Measurements from ENCODE around the gene OR1F1. TPM values are rescaled to one million over a fixed set of nuclear protein-coding genes. Genes with fewer than 3 reads are reported as not detected.

The OR1F1 gene
- total and polyA plus RNA-seq, 2 of the 8 experiments (the other 6 are each of a cell fraction or from before 2014, with no cell fraction given): 0.52 to 1.2 TPM

GRCh38 chr16:3143189-3143588 lies 44.8 kb upstream of the OR1F1 start:
- no peak overlapping the region for H3K4me3 ChIP-seq (ENCODE audit: extremely low read depth in 1 of 4, insufficient read depth in 2 of 4, low read depth in 3 of 4, low read length in 4 of 4)
- DNase-seq (ENCODE audit: low read depth in 1 of 2, low spot score in 2 of 2): no peak
- H3K56ac ChIP-seq (replicated peaks; ENCODE audit: insufficient read length, low read depth, low read length): no peak overlapping the region
- 93% methylated on average over 11 of the region's 11 CpGs; no CpG with 5 or more reads in 1 of the 2 experiments for WGBS, 2 experiments (ENCODE audit: extremely low coverage in 1 of 2, insufficient coverage in 1 of 2, insufficient read length in 1 of 2, insufficient replicate concordance in 2 of 2, low coverage in 1 of 2, low lambda C conversion rate in 2 of 2, missing lambda C conversion rate in 1 of 2)
- H3K9me3 ChIP-seq (ENCODE audit: insufficient read depth in 2 of 2, low read depth in 1 of 2, low read length in 1 of 2): no peaks in the 10 kb centered on the region
- no peak overlapping the region for H3K23ac ChIP-seq (ENCODE audit: insufficient read length)
- 0 out of 7 replicates have a peak overlapping the region, but pooled peaks of 1 of the 4 experiments have one; percentile 3 for H3K9ac ChIP-seq (replicated peaks in 1 of 4; ENCODE audit: extremely low read depth in 1 of 4, low read depth in 3 of 4, low read length in 3 of 4)
- H3K4me1 ChIP-seq (replicated peaks in 1 of 4; ENCODE audit: control insufficient read depth in 3 of 4, insufficient read depth in 4 of 4, low read length in 3 of 4): no peaks in the 10 kb centered on the region
- no peak overlapping the region for H4K8ac ChIP-seq (ENCODE audit: extremely low read depth, insufficient read depth, low read length)
- H3K27ac ChIP-seq (ENCODE audit: low read depth, low read length): no peak overlapping the region
- no peak for FAIRE-seq
- no peak overlapping the region for H2AFZ ChIP-seq (ENCODE audit: low read length)
- H2AK5ac ChIP-seq (ENCODE audit: low read depth, low read length): no peak overlapping the region
- H3K36me3 ChIP-seq (ENCODE audit: control insufficient read depth in 2 of 4, insufficient read depth in 4 of 4, low read length in 3 of 4): peaks cover 0 to 8% (median 3%) of the 10 kb centered on the region in 4 experiments; a peak in 4 of 8 replicates
- H2BK120ac ChIP-seq (replicated peaks; ENCODE audit: low read depth, low read length): no peak overlapping the region
- H4K20me1 ChIP-seq (replicated peaks in 1 of 2; ENCODE audit: control insufficient read depth in 1 of 2, insufficient read depth in 2 of 2, low read length in 2 of 2): peaks cover 0 to 7% of the 10 kb centered on the region in 2 experiments
- H2BK12ac ChIP-seq (ENCODE audit: low read depth, low read length): no peak overlapping the region
- H3K14ac ChIP-seq (ENCODE audit: insufficient read length): no peak overlapping the region
- H3K4me2 ChIP-seq (ENCODE audit: insufficient read depth in 1 of 2, low read depth in 2 of 2, low read length in 2 of 2): no peak overlapping the region
- no peak overlapping the region for H3K4ac ChIP-seq (replicated peaks; ENCODE audit: insufficient read length, low read depth, low read length)
- H2BK15ac ChIP-seq (ENCODE audit: low read length): no peak overlapping the region
- H3K79me2 ChIP-seq (ENCODE audit: control insufficient read depth in 1 of 2, insufficient read depth in 2 of 2, low read length in 2 of 2): no peaks in the 10 kb centered on the region
- H3K79me1 ChIP-seq (ENCODE audit: low read depth, low read length): no peaks in the 10 kb centered on the region
- peaks cover 0 to 8% (median 4%) of the 10 kb centered on the region in 4 experiments; a peak in 4 of 7 replicates for H3K27me3 ChIP-seq (replicated peaks in 1 of 4; ENCODE audit: control insufficient read depth in 3 of 4, extremely low read depth in 1 of 4, insufficient read depth in 3 of 4, low read length in 3 of 4)
- CTCF ChIA-PET (ENCODE audit: partially characterized antibody): interaction anchor here (1.2 to 10.9 kb wide), 2 partner anchors 12 to 135 kb away, joined by 3 to 174 read pairs; partner anchors contain the start of gene ZNF213
- no peak overlapping the region for H4K5ac ChIP-seq (ENCODE audit: insufficient read length, low read depth, low read length)
- H3K18ac ChIP-seq (ENCODE audit: extremely low read depth, low read length): no peak overlapping the region
- 0 out of 2 replicates have a peak, but pooled peaks cover 2% of the 10 kb centered on the region for H3K23me2 ChIP-seq (ENCODE audit: low read depth, low read length)
- H2BK20ac ChIP-seq (ENCODE audit: low read length): no peak overlapping the region
- no peak for TF ChIP-seq CTCF (IDR thresholded peaks at IDR 0.05; ENCODE audit: control extremely low read depth in 1 of 3, insufficient read depth in 1 of 3, low read depth in 1 of 3, low read length in 3 of 3)
- no peak for TF ChIP-seq SUZ12 (IDR thresholded peaks at IDR 0.05; ENCODE audit: low read length)
- H4K91ac ChIP-seq (replicated peaks; ENCODE audit: insufficient read length, low read length): no peak overlapping the region
- POLR2A ChIA-PET (ENCODE audit: partially characterized antibody): interaction anchor here (0.9 to 3.9 kb wide), 4 partner anchors 7 to 40 kb away, joined by 3 to 20 read pairs (median 8); partner anchors contain the start of gene ZNF213
- H2BK5ac ChIP-seq (ENCODE audit: low read depth, low read length): no peak overlapping the region
